ENCODE data around the gene COL15A1.

The COL15A1 gene

DNA sequence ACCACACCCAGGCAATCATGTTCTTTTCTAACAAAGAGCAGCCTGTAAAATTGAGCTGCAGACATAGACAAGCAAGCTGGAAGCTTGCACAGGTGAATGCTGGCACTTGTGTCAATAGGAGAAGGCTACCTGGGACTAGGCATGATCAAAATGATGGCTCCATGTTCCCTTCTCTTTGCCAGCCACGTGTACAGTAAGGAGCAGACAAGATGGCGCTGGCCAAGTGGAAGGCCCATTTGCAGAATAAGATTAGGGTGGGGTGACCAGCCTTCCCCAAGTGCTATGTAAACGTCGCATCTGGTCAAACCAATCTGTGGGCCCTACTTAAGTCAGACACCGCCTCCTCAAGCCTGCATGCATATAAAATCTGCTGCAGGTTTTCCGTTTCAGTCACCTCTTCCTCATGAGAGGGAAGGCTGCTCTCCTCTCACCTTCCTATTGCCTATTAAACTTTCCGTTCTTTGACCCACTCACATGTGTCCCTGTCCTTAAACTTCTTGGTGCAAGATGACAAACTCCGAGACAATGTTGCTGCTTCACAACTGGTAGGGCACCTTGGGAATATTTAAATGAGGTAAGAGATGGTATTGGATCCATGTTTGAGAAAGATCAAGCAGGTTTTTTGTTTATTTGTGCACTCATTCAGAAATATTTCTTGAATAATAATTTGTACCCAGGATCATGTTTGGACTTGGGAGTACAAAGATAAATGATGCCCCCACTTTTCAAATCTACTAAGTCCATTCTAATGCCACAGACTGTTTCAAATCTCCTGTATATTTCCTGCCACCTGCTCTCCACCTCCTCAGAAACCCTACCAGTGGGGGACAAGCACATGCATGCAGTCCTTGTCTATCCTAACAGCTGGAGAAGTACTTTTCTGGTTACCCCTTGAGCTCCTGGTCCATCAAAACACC, 130.5 kb downstream of the COL15A1 start:
- H3K4me1 ChIP-seq (ENCODE audit: low read length): 0 out of 2 replicates have a peak, but pooled peaks cover 8% of the 10 kb centered on the region
- H3K27me3 ChIP-seq (replicated peaks; ENCODE audit: insufficient read depth, low read length): no peaks in the 10 kb centered on the region
- H3K79me2 ChIP-seq (ENCODE audit: low read length): no peaks in the 10 kb centered on the region
- no peaks in the 10 kb centered on the region for H3K36me3 ChIP-seq (replicated peaks; ENCODE audit: insufficient read depth, low read length)
- TF ChIP-seq, protein P1, sequence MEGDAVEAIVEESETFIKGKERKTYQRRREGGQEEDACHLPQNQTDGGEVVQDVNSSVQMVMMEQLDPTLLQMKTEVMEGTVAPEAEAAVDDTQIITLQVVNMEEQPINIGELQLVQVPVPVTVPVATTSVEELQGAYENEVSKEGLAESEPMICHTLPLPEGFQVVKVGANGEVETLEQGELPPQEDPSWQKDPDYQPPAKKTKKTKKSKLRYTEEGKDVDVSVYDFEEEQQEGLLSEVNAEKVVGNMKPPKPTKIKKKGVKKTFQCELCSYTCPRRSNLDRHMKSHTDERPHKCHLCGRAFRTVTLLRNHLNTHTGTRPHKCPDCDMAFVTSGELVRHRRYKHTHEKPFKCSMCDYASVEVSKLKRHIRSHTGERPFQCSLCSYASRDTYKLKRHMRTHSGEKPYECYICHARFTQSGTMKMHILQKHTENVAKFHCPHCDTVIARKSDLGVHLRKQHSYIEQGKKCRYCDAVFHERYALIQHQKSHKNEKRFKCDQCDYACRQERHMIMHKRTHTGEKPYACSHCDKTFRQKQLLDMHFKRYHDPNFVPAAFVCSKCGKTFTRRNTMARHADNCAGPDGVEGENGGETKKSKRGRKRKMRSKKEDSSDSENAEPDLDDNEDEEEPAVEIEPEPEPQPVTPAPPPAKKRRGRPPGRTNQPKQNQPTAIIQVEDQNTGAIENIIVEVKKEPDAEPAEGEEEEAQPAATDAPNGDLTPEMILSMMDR (IDR thresholded peaks at IDR 0.05; ENCODE audit: low read length): no peak
- no peak for TF ChIP-seq EZH2 (optimal IDR thresholded peaks at IDR 0.05; ENCODE audit: low read depth, low read length)
- TF ChIP-seq EZH2phosphoT487 (IDR thresholded peaks at IDR 0.05; ENCODE audit: low read length): no peak
- H4K20me1 ChIP-seq (ENCODE audit: insufficient read depth, low read length): no peaks in the 10 kb centered on the region
- H3K4me3 ChIP-seq (ENCODE audit: low read length): no peak overlapping the region
- no peak for DNase-seq
- H2AFZ ChIP-seq (ENCODE audit: low read length): no peak overlapping the region
- H3K9me3 ChIP-seq (replicated peaks; ENCODE audit: insufficient read depth, low read length): no peaks in the 10 kb centered on the region
- no peak overlapping the region for H3K9ac ChIP-seq (ENCODE audit: low read length)
- H3F3A ChIP-seq (ENCODE audit: insufficient read depth, low read length): no peaks in the 10 kb centered on the region
- no peaks in the 10 kb centered on the region for H3K9me2 ChIP-seq (replicated peaks; ENCODE audit: insufficient read depth, low read length)
- H3K27ac ChIP-seq (ENCODE audit: low read length): no peak overlapping the region
- no peak overlapping the region for H3K4me2 ChIP-seq (ENCODE audit: low read depth, low read length)

DNA sequence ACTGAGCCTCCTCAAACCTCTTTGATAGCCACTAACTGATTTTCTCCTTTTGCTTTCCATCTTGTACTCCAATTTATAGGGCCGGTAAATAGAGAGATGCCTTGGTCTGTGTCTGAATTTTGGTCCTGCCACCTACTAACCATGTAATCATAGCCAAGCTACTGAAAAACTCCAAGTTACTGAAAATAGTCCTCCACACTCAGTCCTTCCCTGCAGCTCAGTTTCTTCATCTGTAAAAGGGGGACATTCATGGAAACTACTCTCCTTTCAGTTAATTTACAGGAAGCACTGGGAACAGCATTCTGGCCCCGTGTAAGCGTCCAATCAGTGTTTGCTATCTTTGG, 131.2 kb downstream of the COL15A1 start:
- Histone ChIP-seq H3K9ac (ENCODE audit: low read length) (no peak overlapping the region), H3K79me2 (ENCODE audit: low read length) (no peaks in the 10 kb centered on the region), H3K27ac (ENCODE audit: low read length) (no peak overlapping the region), H3K4me1 (ENCODE audit: low read length) (0 out of 2 replicates have a peak, but pooled peaks cover 8% of the 10 kb centered on the region), H3K9me3 (replicated peaks; ENCODE audit: insufficient read depth, low read length) (no peaks in the 10 kb centered on the region), H3K4me2 (ENCODE audit: low read depth, low read length) (no peak overlapping the region), H3K9me2 (replicated peaks; ENCODE audit: insufficient read depth, low read length) (no peaks in the 10 kb centered on the region), H3F3A (ENCODE audit: insufficient read depth, low read length) (no peaks in the 10 kb centered on the region), H2AFZ (ENCODE audit: low read length) (no peak overlapping the region), H3K27me3 (replicated peaks; ENCODE audit: insufficient read depth, low read length) (no peaks in the 10 kb centered on the region), H4K20me1 (ENCODE audit: insufficient read depth, low read length) (no peaks in the 10 kb centered on the region), H3K36me3 (replicated peaks; ENCODE audit: insufficient read depth, low read length) (no peaks in the 10 kb centered on the region), H3K4me3 (ENCODE audit: low read length) (no peak overlapping the region)
- DNase-seq: no peak
- no peak for TF ChIP-seq EZH2 (optimal IDR thresholded peaks at IDR 0.05; ENCODE audit: low read depth, low read length)
- TF ChIP-seq EZH2phosphoT487 (IDR thresholded peaks at IDR 0.05; ENCODE audit: low read length): no peak
- TF ChIP-seq, protein P1 (IDR thresholded peaks at IDR 0.05; ENCODE audit: low read length): no peak

DNA sequence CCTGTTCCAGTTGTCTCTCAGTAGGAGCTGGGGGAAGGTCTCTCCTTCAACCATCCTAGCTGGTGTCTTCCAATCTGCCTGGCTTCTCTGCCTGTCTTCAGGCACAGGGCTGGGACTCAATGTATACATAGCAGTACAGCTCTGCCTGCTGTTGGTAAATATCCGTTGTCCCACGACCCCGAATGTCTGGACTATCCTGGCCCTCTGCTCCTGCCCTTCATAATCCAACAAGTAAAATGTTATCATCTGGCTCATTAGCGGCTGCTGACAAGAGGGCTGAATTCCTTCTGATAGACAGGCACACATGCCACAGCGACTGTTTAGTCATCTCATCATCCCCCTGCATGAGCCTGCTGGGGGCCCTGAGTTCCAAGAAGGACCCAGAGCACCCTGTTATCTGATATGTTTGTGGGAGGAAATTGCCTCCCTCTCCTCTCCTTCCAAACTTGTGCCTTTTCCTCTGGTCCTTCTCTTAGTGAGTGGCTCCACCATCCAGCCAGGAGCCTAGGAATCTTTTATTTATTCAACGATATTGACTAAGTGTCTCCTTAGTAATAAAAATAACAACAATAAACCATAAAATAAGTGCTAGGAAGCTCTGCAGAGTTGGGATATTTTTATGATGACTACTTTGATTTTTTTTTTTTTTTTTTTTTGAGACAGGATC, 131.7 kb downstream of the COL15A1 start:
- H3K4me3 ChIP-seq (ENCODE audit: low read length): no peak overlapping the region
- H3K4me2 ChIP-seq (ENCODE audit: low read depth, low read length): no peak overlapping the region

More for the DNA sequence above, 131.7 kb downstream of the COL15A1 start:
- Histone ChIP-seq H4K20me1 (ENCODE audit: insufficient read depth, low read length) (no peaks in the 10 kb centered on the region), H3K36me3 (replicated peaks; ENCODE audit: insufficient read depth, low read length) (no peaks in the 10 kb centered on the region), H3K9me2 (replicated peaks; ENCODE audit: insufficient read depth, low read length) (no peaks in the 10 kb centered on the region), H3K79me2 (ENCODE audit: low read length) (no peaks in the 10 kb centered on the region), H3K4me1 (ENCODE audit: low read length) (0 out of 2 replicates have a peak, but pooled peaks cover 8% of the 10 kb centered on the region), H3K27me3 (replicated peaks; ENCODE audit: insufficient read depth, low read length) (no peaks in the 10 kb centered on the region), H3F3A (ENCODE audit: insufficient read depth, low read length) (no peaks in the 10 kb centered on the region), H3K27ac (ENCODE audit: low read length) (no peak overlapping the region), H3K9me3 (replicated peaks; ENCODE audit: insufficient read depth, low read length) (no peaks in the 10 kb centered on the region), H3K9ac (ENCODE audit: low read length) (no peak overlapping the region), H2AFZ (ENCODE audit: low read length) (no peak overlapping the region)
- no peak for DNase-seq
- no peak for TF ChIP-seq EZH2 (optimal IDR thresholded peaks at IDR 0.05; ENCODE audit: low read depth, low read length)
- TF ChIP-seq, protein P1 (IDR thresholded peaks at IDR 0.05; ENCODE audit: low read length): no peak
- TF ChIP-seq EZH2phosphoT487 (IDR thresholded peaks at IDR 0.05; ENCODE audit: low read length): no peak
